Urothelium cell line (cell line): ENCODE data around the gene FBXO41.
A peak's percentile ranks its signal among the peaks of the same experiment; 100 is the strongest.

ENCODE experiments used
- DNase-seq: peaks from one replicate; pipeline ENCODE4 v3.0.0; 2011; ENCODE audit warnings: low spot score, mixed read lengths
- FAIRE-seq: peaks from 2 replicates; lab custom pipeline; 2011; peaks lifted over from hg19 to GRCh38; lab: Jason Lieb, UNC

FBXO41 gene

DNA sequence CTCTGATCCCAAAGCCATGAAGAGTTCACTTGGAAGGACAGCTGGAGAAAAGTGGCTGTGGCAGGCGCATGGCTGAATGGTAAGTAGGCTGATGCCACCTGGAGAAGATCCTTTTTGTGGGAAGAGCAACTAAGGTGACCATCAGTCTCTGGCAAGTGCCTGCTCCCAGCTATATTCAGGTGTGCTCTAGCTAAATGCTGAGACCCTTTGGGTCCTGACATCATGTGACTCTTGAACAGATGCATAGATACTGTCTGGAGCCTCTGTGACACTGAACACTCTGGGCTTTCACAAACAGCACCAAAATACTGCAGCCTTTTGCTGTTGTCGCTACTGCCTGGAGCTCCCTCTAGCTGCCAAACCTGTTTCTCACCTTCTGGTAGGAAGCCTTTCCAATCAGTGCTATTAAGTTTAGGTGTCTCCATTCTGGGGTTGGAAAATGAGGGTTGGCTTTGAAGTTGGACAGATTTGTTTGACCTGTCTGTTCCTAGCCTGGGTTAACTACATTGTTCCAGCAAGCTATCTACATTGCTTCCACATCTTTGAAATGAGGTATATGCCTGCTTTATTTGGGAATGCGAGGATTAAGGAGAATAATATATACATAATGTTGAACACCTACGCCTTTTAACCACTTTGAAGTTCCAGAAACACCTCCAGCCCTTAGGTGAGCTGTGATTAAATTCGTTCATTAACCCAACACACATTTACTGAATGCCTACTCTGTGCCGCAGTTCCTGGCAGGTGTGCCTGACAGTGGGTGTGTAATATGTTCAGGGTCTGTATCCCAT is 6.0 kb upstream of the FBXO41 start:
- FAIRE-seq (peak; percentile 69), DNase-seq (peak; percentile 35)

DNA sequence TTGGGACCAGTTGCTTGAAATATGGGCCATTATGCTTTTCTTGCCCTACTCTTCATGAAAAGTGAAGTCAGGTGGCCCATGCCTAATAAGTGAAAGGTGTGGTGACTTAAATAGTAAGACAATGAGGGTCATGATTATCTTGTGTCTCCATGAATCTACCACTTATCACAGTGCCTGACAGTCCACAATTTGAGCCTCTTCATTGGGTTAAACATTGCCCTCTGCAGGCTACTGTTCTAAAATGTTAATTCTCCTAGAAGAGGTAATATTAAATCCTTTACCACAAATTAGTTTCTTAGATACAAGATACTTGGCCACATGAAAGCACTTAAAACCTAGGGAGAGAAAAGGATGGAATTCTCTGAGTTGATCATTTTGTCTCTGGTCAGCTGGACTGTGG is 5.0 kb upstream of the FBXO41 start:
- FAIRE-seq (no peak), DNase-seq (no peak)

DNA sequence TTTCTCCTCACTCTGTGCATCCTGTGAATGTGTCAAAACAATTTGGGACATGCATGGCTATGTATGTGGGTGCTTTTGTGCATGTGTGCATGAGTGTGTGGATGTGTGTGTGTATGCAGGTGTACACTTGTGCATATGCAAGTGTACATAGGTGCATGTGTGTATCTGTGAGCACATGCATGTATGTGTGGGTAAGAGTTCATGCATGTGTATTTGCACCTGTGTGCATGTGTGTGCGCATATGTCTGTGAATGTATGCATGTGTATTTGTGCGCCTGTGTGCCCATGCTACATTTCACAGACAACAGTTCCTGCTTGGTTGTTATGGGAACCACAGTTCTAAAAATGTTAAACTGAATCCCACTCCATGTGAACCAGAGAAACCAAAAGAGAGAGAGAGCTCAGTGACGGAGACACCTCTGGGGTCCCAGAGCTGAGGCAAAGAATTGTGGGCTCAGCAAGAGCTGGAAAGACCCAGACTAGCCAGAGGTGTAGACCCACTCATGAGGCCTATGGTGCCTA is 1.9 kb upstream of the FBXO41 start:
- FAIRE-seq: no peak

DNA sequence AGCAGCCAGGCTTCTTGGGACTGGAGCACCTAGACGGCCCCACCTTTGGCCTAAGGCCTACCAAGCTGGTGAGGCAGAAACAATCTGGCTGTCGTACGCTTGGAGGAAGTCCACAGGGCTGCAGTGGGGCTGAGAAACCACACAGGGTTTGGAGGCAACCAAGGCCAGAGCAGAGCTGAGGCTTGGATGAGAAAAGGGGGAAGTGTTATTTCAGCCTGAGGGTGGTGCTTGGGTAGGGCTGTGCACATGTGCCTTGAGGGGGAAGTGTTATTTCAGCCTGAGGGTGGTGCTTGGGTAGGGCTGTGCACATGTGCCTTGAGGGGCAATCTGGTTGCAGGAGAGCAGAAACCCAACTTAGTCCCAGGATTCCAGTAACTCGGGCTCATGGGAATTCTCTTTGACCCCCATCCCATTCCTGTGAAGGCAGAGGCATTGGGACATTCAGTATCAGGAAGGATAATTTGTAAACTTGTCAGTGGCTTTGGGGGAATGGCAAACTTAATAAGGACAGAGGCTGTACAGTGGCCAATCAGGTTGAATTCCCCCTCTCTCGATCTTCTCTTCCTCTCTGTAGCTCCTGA is 971 bp upstream of the FBXO41 start:
- DNase-seq (no peak), FAIRE-seq (peak; percentile 37)

More for the DNA sequence above, 1.9 kb upstream of the FBXO41 start:
- no peak for DNase-seq

DNA sequence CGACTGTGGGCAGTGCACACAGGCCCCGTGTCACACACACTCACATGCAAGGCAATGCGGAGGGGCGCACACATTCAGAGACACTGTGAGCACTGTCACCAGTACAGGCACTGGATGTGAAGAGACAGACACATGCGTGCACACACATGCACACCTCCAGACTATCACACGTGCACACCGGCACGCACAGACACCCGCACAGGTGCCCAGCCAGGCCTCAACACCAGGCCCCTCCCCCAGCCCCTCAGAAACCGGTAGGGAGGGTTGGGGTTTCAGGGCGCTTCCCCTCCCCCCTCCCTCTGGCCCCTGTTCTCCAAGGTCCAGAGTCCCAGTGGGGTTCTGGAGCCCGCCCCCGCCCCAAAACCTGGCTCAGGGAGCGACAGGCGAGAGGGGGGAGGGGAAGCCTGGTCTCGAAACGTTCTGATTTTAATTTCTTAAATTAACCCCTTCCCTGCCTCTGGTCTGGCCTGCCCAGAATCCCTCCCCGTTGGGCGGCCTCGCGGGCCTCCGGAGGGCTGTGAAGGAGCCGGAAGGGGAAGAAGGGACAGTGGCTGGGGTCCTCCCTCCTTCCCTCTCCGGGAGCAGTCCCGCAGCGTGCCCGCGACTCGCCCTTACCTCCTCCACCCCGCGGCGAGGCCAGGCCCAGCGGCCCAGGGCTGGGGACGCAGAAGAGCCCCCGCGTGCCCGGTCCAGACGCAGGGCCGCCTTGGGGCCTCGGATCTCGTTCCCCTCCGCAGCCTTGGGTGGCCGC is 558 bp downstream of the FBXO41 start:
- DNase-seq: no peak
- FAIRE-seq: peak; percentile 66

DNA sequence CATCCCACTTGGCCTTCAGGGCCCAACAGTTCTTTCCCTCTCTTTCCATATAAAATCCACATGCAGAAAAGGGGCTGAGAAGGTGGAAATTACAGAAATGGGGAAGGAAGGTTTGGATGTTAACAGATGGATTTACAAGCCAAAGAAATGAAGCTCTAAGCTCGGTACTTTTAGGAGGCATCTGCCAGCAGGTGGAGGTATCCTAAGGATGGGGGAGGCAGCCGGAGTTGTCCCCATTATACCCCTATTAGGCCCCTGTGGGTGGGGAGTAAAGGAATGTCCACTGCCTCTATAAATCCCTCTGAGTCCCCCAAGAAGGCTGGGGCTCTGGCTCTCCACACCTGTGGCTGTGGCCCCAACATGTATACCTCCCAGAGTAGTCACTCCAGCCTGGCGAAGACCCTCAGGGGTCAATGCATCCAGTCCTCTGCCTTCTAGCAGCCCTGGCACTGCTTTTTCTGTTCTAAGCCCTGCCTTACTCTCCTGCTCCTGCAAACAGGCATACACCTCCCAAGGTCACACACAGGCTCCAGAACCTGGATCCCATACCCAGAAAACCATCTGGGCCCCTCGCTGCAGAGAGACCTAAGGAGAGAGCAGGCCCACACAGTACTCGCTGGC is 1.2 kb downstream of the FBXO41 start:
- no peak for FAIRE-seq
- no peak for DNase-seq

DNA sequence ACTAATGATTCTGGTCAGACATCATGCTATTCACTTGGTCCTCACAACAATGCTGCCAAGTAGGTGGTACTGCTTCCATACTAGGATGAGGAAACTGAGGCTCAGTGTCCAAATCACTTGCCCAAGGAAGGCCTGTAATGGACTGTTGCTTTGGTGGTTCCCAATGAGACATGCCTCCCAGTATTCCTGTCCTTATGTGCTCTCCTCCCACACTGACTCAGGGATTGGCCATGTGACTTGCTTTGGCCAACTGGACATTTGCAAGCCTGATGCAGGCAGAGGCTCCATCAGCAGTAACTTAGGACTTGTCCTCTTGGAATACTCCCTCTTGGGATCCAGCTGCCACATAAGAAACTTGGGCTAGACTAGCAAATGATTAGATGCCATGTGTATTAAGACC is 3.0 kb downstream of the FBXO41 start:
- DNase-seq: no peak
- FAIRE-seq: no peak

DNA sequence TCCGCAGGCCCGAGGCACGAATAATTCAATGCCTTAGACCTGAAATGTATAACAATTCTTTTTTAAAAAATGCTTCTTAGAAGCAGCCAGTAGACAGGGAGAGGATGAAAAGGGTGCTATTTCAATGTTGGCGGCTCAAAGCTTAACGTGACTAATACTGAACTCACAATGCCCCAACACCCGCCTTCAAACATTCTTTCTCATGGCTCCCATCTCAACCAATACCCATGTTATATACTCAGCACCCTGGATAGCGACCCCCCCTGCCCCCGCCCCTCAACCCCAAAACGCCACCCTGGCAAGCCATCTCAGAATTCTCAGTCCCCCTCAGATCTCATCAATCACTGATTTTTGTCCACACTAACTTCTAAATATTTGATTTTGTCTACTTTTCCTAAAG is 4.4 kb downstream of the FBXO41 start:
- FAIRE-seq (no peak), DNase-seq (no peak)

DNA sequence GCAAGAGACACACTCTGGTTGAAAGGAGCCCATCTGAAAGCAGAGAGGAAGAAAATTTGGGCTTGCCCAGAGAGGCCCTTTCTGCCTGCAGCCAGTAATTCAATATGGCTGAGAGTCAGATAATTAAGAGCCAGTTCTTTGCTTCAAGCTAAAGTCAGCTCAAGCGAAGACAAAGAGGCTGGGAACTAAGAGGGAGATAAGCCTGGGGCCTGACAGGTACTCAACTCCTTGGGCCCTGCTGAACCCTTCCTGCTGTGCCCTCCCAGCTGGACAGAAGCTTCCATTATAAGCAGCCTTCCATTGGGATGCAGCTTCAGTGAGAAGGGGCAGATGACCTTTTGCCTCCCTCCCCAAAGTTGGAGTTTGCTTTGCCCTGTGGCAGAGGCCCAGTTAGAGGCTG is 12.0 kb downstream of the FBXO41 start:
- FAIRE-seq (no peak), DNase-seq (no peak)

DNA sequence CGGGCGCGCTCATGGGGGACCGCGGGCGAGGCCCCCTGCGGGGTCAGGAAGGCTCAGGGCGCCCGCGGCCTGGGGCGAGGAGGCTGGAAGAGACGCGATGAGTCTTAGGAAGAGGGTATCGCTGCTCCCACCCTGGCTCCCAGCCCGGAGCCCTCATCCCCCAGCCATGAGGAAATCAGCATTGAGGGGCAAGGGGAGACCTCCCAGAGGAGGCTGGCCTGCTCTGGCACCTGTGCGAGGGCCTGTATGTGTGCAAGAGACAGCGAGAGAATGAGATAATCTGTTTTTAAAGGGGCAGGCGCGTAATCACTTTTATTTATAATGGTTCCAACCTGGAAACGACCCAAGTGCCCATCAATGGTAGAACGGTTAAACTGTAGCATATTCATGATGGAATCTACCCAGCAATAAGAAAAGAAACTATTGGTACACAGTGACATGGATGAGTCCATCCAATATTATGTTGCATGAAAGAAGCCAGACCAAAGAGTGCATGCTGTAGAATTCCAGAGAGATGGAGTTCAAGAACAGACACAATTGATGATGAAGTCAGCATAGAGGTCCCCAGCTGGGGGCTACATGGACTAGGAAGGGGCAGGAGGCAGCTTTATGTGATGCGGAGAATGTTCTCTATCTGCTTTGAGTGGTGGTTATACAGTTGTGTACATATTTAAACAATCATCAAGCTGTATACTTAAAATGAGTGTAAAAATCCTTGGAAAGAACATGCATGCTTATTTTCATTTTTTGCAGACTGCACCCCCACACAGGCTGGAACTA is 14.4 kb downstream of the FBXO41 start:
- FAIRE-seq (no peak), DNase-seq (no peak)

DNA sequence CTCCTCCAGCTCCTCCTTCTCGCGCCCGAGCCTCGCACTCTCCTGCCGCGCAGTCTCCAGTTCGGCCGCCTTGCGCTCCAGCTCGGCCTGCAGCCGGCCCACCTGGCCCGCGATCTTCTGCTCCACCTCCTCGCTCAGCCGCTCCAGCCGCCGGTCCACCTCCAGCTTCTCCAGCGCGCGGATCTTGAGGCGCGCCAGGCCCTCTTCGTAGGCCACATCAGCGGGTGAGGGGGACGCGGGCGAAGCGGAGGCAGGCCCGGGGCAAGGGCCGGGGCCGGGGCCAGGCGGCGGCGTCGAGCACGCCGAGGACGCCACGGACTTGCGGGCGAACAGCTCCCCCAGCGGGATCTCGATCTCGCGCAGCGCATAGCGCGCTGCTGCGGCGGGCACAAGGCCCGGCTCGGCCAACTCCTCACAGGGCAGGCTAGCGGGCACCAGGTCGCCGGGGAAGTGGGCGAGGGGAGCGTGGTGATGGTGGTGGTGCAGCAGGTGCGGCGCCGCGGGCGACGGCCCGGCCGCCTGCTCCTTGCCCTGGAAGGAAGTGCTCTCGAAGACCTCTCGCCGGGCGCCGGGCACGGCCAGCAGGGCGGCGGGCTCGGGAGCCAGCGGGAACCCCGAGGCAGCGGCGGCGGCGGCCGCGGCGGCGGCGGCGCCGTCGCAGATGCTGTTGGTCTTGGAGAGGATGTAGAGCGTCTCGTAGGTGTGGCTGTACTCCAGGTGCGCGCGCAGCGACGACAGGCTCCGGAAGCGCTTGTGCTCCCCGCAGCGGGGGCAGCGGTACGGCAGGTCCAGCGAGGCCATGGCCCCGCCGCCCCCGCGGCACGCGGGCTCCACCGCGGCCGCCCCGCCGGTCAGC is 15.2 kb downstream of the FBXO41 start:
- no peak for FAIRE-seq
- peak; percentile 85 for DNase-seq

DNA sequence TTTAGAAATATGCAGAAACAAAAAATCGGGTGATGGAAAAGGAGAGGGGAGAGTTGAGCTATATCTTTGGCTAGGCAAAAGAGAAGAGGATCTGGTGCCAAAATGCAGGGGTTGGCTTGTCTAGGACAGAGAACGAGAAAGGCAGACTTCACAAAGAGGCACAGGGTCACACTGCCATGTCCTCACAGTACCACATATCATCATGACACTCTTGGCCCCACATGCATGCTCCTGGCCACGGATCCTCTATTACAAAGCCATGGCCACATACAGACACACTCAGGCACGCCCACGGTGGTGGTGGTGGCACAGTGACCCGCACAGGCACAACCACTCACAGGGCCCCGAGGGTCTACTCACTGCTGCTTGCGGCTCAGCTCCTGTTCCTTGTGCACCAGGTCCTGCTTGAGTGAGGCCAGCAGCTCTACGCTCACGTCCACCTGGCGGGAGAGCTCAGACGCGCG is 15.9 kb downstream of the FBXO41 start:
- DNase-seq: no peak
- no peak for FAIRE-seq

DNA sequence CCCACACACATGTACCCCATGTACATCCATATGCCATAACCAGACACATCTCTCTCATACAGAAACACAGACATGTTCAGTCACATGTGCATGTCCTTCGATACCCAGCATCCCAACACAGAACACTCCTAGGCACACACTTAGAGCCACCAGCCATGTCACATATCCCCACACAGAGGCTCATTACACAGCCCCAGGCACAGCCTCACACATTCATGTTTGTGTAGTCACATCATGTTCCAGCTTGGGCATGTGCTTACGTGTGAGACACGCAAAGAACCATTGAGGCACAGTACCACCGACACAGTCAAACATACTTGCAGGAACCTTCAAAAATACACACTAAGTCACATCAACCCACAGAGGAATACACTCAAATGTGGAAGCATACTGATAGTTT is 17.3 kb downstream of the FBXO41 start:
- DNase-seq: no peak
- no peak for FAIRE-seq

DNA sequence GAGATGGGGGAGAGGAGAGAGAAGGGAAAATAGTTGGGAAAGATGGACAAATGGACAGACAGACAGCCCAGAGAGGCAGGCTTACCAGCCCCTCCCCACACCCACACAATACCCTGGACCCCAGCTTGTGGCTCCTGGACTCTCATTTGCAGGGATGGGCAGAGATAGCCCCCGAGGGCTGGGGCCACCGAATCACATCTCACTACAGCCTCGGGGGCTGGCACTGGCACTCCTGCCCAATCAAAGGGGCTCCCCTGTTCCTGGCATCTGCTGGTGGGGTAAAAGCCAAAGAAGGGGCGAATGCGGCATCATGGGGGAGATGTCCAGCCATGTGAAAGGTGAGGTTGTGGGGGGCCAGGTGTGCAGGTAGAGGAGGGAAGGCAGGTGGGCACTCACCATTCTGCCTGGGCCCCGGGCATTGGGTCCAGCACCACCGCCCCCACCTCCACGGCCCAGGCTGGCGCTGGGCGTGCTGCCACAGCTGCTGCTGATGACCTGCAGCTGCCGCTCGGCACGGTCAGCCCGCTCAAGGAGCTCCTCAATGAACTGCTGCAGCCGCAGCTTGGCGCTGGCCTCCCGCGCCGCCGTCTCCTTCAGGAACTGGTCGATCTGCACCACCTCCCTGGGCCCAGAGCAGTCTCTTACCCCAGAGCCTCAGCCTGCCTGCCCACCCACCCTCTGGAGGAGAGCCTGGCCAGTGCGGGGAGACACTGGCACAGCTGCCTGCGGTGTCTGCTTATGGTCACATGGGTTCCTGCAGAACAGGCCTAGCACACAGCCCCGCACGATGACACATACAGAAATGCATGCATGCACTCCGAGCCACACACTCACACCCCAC is 18.0 kb downstream of the FBXO41 start:
- FAIRE-seq (peak; percentile 76), DNase-seq (no peak)

DNA sequence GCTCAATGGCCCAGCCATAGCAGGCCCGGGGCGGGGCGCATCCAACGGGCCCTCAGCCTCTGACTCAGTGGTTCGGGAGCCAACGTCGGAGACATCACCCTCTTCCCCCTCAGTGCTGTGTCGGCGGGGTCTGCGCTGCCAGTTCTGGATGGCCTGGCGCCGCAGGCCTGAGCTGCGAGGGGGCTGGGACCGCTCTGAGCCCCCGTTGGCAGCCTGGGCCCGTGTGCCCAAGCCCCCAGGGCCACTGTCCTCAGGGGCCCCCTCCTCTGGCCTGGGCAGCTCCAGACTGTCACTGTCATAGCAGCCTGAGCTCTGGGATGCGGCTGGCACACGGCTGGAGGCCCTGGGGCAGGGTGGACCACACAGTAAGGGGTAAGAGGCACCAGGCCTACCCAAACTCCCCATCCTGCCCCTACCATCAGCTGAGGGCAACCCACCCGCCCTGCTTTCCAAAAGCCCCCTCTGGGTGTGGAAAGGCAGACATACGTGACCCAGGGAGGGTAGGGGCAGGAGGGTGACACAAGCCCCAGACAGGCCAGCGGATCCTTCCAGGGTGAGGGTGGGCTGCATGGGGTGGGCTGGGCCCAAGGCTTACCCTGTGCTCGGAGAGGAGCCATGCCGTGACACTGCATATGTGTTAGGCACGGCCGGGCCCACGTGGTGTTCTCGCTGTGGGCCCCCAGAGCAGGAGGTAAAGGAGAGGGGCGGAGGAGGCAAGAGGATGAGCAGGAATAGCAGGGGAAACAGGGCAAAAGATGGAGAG is 18.8 kb downstream of the FBXO41 start:
- DNase-seq: no peak
- FAIRE-seq: no peak

DNA sequence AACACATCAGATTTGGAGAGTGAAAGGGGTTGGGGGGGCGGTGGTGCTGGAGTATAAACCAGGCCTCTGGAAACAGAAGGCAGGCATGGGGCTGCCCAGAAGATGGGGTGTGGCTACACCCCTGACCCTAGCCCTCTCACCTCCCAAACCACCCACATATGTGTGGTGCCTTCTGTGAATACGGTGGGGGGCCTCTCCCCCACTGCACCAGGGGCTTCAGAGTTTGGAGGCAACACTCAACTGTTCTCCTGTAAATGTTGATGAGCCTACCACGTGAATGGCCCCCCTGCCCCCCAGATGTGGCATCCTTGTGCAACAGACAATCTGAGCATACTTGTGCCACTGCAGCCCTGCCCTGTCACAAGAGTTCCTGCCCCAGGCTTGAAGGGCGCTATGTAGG is 19.5 kb downstream of the FBXO41 start:
- FAIRE-seq (no peak), DNase-seq (no peak)

DNA sequence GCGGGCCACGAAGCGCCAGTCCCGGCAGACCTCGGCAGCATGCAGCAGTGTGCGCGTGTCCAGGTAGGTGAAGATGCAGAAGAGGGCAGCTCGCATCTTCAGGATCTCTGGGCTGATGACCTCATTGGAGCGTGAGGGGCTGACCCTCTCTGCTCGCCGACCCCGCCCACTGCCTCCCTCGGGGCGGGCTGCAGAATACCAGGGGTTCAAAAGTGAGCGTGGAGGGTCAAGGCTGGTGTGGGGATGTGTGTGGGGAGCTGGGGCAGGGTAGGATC is 20.0 kb downstream of the FBXO41 start:
- no peak for DNase-seq
- FAIRE-seq: no peak
